GM18499 (cell line): Measurements from ENCODE around the gene TMEM176A.

Experiments used
- ATAC-seq: cut with Tn5 transposase; IDR thresholded peaks from one replicate; pipeline ENCODE4 v1.9.1; 2021; ENCODE audit warnings: moderate number of reproducible peaks; ENCODE audit not compliant: insufficient read depth, unreplicated experiment

TMEM176A gene

GRCh38 chr7:150845421-150845861 lies 44.9 kb downstream of the TMEM176A start:
- ATAC-seq, result no peak

GRCh38 chr7:150846291-150847115 lies 45.9 kb downstream of the TMEM176A start:
- no peak for ATAC-seq

DNA sequence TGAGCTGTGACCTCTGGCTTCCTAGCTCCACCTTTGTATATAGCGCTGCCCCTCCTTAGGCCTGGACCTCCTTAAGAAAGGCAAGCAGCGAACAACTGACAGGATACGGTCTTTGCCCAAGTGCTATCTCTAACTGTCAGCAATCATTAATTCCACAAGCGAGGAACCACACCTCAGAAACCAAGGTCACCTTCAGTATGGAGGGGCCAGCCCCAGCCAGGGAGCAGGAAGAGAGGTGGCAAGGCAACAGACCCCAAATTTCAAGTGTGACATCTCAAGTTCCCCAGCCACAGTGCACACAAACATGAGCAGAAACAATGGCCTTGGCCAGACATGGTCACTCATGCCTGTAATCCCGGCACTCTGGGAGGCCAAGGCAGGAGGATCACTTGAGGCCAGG lies 47.0 kb downstream of the TMEM176A start:
- ATAC-seq, result no peak

- no peak for ATAC-seq
Measured at GRCh38 chr7:150848111-150848510, 47.5 kb downstream of the TMEM176A start.

DNA sequence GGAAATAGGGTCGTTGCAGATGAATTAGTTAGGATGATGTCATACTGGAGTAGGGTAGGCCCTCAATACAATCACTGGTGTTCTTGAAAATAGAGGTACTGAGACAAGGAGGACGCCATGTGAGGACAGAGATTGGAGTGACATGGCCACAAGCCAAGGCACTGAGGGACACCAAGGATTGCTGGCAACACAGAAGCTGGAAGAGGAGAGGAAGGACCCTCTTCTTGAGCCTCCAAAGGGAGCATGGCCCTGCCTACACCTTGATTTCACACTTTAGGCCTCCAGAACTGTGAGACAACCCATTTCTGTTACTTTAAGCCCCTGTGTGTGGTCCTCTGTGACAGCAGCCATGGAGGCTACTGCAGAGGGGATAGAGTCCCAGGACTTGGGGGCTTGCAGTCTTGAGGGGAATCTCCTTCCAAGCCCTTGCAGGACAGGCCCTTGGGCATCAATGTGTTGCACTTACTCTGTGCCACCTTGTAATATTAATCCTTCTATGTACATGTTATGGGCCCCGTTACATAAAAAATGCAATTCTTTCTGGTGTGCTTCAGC lies 48.1 kb downstream of the TMEM176A start:
- no peak for ATAC-seq

DNA sequence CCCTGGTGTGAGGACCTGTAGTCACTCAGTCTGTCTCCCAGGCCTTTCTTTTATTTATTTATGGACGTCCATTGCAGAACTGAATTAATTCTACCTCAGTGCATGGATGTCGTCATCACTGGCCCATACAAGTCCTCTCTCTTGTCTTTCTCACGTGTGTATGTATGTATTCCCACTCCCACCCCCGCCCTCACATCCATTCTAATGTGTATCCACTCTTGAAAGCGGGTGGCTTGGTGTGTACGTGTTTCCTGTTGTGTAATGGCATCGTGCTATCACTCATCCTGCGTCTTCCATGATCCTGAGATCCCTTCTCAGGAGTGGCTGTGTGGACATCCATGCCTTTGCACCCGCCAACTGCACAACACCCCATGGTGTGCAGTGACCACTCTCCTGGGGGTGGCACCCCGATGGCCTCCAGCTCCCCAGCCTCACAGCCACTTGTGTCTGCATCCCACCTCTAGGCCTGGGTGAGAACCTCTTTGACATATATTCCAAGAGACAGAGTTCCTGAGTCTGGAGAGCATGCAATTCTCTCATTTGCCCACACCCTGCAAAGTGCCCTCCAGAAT lies 48.7 kb downstream of the TMEM176A start:
- no peak for ATAC-seq

GRCh38 chr7:150850273-150850672 lies 49.7 kb downstream of the TMEM176A start:
- ATAC-seq, result no peak

DNA sequence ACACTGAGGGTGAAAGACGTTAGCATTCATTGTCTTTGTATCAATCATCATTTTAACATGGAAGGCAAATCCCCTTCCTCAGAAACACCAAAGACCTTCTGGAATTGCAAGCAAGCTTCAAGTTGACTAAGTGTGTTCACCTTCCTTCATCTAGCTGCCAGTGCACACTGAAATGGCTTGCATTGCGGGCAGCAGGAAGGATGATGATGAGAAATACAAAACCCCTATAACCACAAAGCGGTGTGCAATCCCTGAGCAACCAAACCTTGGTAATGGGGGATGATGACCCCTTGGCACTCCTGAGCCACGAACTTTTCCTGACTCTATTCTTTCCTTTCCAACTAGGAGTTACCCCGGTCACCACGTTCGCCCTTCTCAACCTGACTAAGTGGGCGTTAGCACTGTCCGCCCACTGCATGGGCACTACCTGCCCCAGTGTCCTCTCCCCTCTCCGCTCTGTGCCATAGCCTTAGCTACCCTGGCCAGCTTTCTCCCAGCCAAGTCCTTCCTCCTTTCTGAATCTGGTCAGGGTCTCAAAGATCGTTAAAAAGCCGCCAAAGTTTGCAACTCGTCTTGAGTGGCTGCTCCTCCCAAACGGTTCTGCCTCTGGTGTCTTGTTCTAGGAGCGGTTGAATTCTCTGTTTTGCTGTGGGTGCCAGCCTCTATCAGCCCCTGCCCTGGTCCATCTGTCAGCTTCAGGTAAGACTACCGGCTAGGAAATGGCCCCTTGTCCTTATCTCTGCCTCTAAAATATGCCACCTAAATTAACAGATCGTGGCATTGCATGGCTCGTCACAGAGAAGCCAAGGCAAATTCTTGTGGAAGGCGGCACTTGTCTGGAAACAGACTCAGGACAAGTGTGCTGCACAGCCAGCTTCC lies 51.2 kb downstream of the TMEM176A start:
- ATAC-seq, result no peak

- ATAC-seq, result no peak
Measured at GRCh38 chr7:150852371-150852905, 51.9 kb downstream of the TMEM176A start, which contains the start of gene AOC1. Gene AOC1, plus strand, starts transcription at chr7:150852517. Its CDS starts 3,954 bp downstream, at chr7:150856471.

DNA sequence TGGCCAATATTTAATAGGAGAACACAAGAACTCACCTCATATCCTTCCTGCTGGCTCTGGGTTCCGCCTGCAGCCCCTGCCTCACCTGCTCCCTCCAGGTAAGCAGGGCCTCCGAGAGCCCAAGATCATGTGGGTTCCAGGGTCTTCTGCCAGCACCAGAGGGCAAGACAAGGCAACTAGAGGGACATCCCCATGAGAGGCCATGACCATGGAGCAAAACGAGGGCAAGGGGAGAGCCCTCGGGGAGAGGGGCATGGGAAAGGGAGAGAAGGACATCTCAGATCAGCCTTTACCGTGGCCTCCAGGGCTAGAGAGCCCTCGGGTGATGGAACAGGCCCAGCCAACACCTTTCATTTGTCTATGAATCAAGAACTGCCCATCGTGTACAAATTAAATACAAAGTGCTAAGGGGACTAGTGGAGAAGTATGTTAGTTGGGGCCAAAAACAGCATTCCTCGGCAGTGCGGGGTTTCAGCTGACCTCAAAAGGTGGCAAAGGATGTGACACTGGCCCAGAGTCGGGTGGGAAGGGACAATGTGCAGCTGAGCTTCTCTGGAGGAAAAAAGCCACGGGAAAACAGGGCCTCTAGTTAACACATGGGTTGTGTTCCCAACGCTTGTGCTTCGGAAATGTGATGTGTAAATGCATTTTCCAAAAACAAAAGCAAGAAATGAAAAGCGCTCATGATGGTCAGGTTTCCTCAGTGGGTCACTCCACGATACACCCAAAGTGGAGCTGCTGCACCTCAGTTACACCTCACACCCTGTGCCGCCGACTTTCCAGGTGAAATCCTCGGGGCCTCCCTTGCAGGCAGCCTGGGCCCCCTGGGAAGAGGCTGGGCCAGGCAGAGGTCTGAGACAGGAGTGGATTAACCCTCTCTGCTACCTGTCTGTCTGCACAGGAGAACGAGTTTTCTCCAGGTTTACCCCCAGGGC lies 53.8 kb downstream of the TMEM176A start:
- ATAC-seq, result no peak
